Astrocyte (in vitro differentiated cells and primary cell): ENCODE measurements around the gene SOCS4.

Experiments
- EZH2 ChIP-seq: IDR thresholded peaks from 2 replicates; pipeline ENCODE4 v1.6.1; 2012; ENCODE audit warnings: mild to moderate bottlenecking, low read length, inconsistent platforms; ENCODE audit not compliant: insufficient read depth
- TF ChIP-seq, protein P1 (sequence below): IDR thresholded peaks from 2 replicates; pipeline ENCODE4 v1.5.1; 2011; ENCODE audit warnings: low read depth, mild to moderate bottlenecking, inconsistent platforms, low read length, moderate library complexity; ENCODE audit not compliant: insufficient read depth

DNA sequence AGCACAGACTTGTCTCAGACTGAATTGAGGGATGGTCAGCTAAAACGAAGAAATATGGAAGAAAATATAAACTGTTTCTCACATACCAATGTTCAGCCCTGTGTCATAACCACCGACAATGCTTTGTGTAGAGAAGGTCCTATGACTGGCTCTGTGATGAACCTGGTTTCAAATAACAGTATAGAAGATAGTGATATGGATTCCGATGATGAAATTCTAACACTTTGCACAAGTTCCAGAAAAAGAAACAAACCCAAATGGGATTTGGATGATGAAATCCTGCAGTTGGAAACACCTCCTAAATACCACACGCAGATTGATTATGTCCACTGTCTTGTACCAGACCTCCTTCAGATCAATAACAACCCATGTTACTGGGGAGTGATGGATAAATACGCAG, 16.5 kb downstream of the SOCS4 start:
- TF ChIP-seq, protein P1, sequence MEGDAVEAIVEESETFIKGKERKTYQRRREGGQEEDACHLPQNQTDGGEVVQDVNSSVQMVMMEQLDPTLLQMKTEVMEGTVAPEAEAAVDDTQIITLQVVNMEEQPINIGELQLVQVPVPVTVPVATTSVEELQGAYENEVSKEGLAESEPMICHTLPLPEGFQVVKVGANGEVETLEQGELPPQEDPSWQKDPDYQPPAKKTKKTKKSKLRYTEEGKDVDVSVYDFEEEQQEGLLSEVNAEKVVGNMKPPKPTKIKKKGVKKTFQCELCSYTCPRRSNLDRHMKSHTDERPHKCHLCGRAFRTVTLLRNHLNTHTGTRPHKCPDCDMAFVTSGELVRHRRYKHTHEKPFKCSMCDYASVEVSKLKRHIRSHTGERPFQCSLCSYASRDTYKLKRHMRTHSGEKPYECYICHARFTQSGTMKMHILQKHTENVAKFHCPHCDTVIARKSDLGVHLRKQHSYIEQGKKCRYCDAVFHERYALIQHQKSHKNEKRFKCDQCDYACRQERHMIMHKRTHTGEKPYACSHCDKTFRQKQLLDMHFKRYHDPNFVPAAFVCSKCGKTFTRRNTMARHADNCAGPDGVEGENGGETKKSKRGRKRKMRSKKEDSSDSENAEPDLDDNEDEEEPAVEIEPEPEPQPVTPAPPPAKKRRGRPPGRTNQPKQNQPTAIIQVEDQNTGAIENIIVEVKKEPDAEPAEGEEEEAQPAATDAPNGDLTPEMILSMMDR, result no peak
- TF ChIP-seq EZH2, result no peak
